Stromal cell of bone marrow (primary cell): Measurements from ENCODE around the gene SELP.
"Not testable (repeated sequence)": the region's sequence is repeated elsewhere in the genome, so short reads cannot be mapped to it uniquely, and the experiment has no call there.

ENCODE experiments used
- DNase-seq: peaks from one replicate; pipeline ENCODE4 v3.0.0-alpha.2; 2012; ENCODE audit warnings: low read depth

SELP gene

GRCh38 chr1:169630006-169630405 lies at the start of gene SELP:
Gene SELP, minus strand, starts transcription at chr1:169630124. Its CDS starts 50 bp downstream, at chr1:169630074.
- DNase-seq = no peak

- DNase-seq = no peak
These were observed 49.8 kb upstream of the SELP start for GRCh38 chr1:169679692-169680091.

DNA sequence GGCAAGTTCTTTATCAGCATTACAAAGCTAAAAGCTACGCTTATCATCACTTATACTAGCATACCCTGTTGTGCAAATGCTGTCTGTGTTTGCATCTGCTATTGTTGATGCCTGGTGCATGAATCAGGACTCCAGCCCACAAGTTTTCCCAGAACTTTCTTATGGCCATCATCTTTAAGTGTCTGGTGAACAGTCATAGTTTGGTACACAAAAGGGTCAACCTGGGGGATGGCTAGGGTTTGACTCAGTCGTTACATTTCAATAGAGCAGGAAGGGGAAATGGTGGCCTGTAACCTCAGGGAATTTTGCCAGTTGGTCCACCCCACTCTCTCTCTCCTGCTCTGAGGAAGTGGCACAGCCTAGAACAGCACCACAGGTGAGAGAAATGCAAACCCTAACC lies 46.1 kb upstream of the SELP start:
- DNase-seq = no peak

GRCh38 chr1:169670836-169671235 lies 40.9 kb upstream of the SELP start:
- no peak for DNase-seq

- DNase-seq = not testable (repeated sequence)
These were observed 40.3 kb upstream of the SELP start for GRCh38 chr1:169670244-169670643.

DNA sequence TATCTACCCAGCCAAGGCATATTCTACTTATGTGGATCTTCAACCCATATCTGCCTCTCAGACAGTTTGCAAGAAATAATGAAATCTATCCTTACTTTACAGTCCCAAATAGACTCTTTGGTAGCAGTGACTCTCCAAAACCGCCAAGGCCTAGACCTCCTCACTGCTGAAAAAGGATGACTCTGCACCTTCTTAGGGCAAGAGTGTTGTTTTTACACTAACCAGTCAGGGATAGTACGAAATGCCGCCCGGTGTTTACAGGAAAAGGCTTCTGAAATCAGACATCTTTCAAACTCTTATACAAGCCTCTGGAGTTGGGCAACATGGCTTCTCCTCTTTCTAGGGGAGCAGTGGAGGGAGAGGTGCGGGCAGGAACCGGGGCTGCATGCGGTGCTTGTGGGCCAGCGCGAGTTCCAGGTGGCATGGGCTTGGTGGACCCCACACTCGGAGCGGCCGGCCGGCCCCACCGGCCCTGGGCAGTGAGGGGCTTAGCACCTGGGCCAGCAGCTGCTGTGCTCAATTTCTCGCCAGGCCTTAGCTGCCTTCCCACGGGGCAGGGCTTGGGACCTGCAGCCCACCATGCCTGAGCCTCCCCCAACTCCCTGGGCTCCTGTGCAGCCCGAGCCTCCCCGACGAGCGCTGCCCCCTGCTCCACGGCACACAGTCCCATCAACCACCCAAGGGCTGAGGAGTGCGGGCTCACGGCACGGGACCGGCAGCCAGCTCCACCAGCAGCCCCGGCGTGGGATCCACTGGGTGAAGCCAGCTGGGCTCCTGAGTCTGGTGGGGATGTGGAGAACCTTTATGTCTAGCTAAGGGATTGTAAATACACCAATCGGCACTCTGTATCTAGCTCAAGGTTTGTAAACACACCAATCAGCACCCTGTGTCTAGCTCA lies 38.0 kb upstream of the SELP start:
- DNase-seq = not testable (repeated sequence)

DNA sequence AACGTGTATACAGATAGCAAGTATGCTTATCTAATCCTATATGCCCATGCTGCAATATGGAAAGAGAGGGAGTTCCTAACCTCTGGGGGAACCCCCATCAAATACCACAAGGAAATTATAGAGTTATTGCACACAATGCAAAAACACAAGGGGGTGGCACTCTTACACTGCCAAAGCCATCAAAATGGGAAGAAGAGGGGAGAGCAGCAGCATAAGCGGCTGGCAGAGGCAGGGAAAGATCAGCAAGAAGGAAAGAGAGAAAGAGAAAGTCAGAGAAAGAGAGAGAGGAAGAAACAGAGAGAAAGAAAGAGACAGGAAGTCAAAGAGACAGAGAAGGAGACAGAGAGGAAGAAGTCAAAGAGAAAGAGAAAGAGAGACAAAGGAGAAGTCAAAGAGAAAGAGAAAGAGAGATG lies 37.3 kb upstream of the SELP start:
- not testable (repeated sequence) for DNase-seq

GRCh38 chr1:169662680-169663079 lies 32.8 kb upstream of the SELP start:
- not testable (repeated sequence) for DNase-seq

DNA sequence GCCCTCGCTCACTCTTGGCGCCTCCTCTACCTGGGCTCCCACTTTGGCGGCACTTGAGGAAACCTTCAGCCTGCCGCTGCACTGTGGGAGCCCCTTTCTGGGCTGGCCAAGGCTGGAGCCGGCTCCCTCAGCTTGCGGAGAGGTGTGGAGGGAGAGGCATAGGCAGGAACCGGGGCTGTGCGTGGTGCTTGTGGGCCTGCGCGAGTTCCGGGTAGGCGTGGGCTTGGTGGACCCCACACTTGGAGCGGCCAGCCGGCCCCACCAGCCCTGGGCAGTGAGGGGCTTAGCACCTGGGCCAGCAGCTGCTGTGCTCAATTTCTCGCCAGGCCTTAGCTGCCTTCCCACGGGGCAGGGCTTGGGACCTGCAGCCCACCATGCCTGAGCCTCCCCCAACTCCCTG lies 31.1 kb upstream of the SELP start:
- not testable (repeated sequence) for DNase-seq

DNA sequence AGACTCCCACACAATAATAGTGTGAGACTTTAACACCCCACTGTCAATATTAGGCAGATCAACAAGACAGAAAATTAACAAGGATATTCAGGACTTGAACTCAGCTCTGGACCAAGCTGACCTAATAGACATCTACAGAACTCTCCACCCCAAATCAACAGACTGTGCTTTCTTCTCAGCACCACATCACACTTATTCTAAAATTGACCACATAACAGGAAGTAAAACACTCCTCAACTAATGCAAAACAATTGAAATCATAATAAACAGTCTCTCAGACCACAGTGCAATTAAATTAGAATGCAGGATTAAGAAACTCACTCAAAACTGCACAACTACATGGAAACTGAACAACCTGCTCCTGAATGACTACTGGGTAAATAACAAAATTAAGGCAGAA lies 28.9 kb upstream of the SELP start:
- not testable (repeated sequence) for DNase-seq

DNA sequence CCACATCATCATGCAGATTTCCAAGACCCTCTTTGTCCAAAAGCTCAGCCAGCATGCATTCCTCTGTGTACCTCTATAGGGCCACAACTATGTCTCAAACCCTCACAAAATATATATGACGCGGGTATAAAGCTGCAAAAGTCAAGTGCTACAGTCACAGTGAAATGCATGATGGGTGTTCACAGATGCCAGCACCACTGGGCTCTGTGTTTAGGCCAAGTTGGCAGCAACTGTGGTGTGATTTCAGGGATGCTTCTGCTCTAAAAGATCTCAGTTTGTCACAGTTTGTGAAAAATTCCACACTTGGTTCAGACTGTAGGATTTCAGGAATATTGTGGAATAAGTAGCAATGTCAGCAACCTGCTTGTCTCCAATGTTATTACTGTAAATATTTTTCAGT lies 23.9 kb upstream of the SELP start:
- no peak for DNase-seq

DNA sequence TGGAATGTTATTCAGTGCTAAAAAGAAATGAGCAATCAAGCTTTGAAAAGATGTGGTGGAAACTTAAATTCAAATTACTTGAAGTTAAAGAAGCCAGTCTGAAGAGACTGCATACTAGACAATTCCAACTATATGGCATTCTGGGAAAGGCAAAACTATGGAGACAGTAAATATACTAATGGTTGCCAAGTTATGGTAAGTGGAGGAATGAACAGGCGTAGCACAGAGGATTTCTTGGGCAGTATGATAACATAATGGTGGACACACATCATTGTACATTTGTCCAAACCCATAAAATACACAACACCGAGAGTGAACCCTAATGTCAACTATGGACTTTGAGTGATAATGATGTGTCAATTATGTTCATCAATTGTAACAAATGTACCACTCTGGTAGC lies 21.1 kb upstream of the SELP start:
- DNase-seq = no peak

DNA sequence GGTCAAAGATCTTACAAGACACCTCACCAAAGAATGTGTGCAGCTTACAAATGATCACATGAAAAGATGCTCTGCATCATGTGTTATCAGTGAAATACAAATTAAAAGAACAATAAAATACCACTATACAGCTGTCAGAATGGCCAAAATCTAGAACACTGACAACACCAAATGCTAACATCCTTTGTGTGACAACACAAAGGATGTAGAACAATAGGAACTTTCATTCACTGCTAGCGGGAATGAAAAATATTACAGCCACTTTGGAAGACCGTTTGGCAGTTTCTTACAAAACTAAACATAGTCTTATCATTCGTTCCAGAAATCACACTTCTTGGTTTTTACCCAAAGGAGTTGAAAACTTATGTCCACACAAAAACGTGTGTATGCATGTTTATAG lies 20.6 kb upstream of the SELP start:
- no peak for DNase-seq

DNA sequence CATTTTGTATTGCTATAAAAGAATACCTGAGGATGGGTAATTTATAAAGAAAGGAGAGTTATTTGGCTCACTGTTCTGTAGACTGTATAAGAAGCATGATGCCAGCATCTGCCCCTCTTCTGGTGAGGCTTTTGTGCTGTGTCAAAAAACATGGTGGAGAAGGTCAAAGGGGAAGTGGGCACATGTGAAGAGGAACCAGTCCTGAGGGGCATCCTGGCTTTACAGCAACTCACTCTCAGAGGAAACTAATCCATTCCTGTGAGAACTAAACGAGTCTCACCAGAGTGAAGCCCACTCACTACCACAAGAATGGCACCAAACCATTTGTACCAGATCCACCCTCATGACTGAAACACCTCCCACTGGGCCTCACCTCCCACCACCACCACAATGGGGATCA lies 18.8 kb upstream of the SELP start:
- DNase-seq = no peak

DNA sequence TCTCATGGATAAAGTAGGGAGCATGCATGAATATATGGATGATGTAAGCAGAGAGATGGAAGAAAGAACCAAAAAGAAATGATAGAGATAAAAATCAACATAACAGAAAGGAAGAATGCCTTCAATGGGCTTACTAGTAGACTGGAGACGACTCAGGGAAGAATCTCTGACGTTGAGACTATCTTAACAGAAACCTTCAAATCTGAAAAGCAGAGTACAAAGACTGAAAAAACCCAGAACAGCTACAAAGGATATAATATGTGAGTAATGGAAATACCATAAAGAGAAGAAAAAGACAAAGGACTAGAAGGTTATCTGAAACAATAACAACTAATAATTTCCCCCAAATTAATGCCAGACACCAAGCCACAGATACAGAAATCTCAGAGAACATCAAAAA lies 18.3 kb upstream of the SELP start:
- DNase-seq = no peak

GRCh38 chr1:169647512-169647911 lies 17.6 kb upstream of the SELP start:
- no peak for DNase-seq

DNA sequence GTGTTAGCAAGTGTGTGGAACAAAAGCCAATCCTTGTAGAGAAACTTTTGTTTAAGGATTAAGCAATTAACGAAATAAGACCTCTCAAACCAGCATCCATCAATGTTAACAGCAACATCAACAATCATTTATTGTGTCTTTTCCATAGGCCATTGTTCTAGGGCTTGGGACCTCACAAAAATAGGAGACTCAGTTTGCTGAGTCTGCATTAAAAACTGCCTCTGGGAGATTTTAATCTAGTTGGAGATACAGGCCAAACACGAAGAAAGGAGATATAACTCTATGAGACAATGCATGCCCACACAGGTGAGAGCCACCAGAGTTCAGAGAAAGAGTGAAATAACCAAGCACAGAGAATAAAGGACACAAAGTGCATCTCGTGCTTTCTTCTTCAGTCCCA lies 14.4 kb upstream of the SELP start:
- DNase-seq = no peak

- no peak for DNase-seq
These were observed 5.0 kb upstream of the SELP start for GRCh38 chr1:169634877-169635276.

- no peak for DNase-seq
These were observed 4.2 kb upstream of the SELP start for GRCh38 chr1:169634145-169634544.

DNA sequence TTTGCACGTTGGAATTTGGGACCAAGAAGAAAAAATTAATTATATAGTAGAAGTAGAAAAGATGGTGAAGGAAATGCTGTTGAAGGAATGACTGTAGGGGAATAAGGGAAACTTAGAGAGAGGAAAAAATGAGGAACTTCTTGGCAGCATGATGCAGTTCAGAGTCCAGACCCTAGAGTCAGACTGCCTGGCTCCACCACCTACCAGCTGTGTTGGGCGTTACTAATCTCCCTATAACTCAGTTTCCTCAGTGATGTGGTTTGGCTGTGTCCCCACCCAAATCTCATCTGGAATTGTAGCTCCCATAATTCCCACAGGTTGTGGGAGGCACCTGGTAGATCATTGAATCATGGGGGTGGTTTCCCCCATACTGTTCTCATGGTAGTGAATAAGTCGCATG lies 1.3 kb upstream of the SELP start:
- no peak for DNase-seq

- DNase-seq = no peak
These were observed 5.0 kb downstream of the SELP start for GRCh38 chr1:169624912-169625311.

DNA sequence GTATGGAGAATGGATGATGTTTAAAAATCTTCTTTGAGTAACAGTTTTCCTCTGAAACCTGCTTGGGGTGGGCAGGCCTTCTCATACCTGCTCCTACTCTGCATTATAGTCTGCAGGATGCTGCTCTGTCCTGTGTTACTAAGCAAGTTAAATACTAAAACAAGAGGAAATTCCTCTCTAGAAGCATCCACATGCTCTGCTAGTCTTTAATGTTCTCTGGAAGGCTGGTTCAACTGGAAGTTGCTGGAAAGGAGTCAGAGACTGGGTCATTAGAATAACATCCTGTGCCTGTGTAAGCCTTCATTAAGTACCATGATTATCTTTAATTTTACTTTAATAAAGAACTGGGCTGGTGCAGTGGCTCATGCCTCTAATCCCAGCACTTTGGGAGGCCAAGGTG lies 5.8 kb downstream of the SELP start:
- no peak for DNase-seq

DNA sequence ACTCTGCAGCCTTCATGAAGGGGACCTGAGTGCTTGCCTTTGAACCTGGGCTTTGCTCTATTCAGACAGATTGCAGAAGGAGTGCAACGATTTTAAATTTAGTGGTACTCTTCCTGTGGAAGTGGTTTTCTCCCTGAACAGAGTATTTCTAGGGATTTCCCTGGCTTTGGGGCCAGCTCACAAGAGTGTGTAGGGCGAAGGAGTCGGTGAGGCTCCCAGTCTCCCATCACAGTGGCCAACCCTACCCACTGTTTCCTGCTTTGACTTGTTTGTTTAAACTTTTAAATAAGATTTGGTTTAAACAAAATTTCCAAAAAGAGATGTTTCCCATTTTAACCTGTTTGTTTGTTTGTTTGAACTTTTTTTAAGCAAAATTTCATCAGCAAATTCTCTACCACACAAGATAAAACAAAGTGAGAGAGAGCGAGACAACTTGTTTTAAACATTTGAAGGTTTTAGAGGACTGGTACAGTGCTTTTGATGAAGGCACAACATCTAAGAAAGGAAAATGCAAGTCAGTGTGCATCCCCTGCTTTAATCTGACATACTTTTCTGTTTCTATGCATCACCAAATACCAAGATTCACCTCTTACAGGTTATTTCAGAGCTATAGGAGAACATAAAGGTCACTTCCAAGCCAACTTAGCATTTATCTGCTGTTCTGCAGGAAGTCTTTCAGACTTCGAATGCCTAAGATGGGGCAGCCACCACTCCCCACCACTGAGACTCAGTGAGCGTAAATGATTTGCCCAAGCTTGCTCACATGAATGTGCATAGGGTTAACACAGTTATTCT lies 6.6 kb downstream of the SELP start:
- DNase-seq = no peak
